SK-N-SH treated with all-trans-retinoic acid at 6 μM for 48 hours (cell line): Measurements from ENCODE around the gene HADH.

Experiments used
- ARNTL ChIP-seq: fragments of 450-650 bp; formaldehyde crosslinking; IDR thresholded peaks from 2 replicates; pipeline ENCODE4 v1.5.0; 2020; ENCODE audit warnings: low read depth, mild to moderate bottlenecking, moderate library complexity, borderline replicate concordance
- CSDC2 ChIP-seq: fragments of 250-450 bp; sonication (Bioruptor Pico); IDR thresholded peaks from 2 replicates; pipeline ENCODE4 v1.5.0; 2020; ENCODE audit warnings: mild to moderate bottlenecking, moderate library complexity
- ESRRG ChIP-seq: fragments of 250-450 bp; sonication (Bioruptor Pico); IDR thresholded peaks from 2 replicates; pipeline ENCODE4 v1.6.1; 2021; ENCODE audit warnings: mild to moderate bottlenecking
- OSR1 ChIP-seq: fragments of 250-450 bp; sonication (Bioruptor Pico); IDR thresholded peaks from 2 replicates; pipeline ENCODE4 v1.8.0; 2022; ENCODE audit warnings: moderate library complexity, mild to moderate bottlenecking, inconsistent platforms
- PPARA ChIP-seq: fragments of 250-450 bp; sonication (Bioruptor Pico); IDR thresholded peaks from 2 replicates; pipeline ENCODE4 v1.5.0; 2020; ENCODE audit warnings: mild to moderate bottlenecking, borderline replicate concordance
- RARB ChIP-seq: fragments of 250-450 bp; sonication (Bioruptor Pico); IDR thresholded peaks from 2 replicates; pipeline ENCODE4 v1.8.0; 2021; ENCODE audit warnings: mild to moderate bottlenecking, moderate library complexity
- TOX ChIP-seq: fragments of 250-450 bp; sonication (Bioruptor Pico); IDR thresholded peaks from 2 replicates; pipeline ENCODE4 v1.8.0; 2021; ENCODE audit warnings: mild to moderate bottlenecking, moderate library complexity, borderline replicate concordance
- ZFP3 ChIP-seq: fragments of 250-450 bp; sonication (Bioruptor Pico); IDR thresholded peaks from 2 replicates; pipeline ENCODE4 v1.5.0; 2020; ENCODE audit warnings: mild to moderate bottlenecking, moderate library complexity
- ZFP30 ChIP-seq: fragments of 450-650 bp; formaldehyde crosslinking; IDR thresholded peaks from 2 replicates; pipeline ENCODE4 v1.5.0; 2022; ENCODE audit warnings: mild to moderate bottlenecking, moderate library complexity
- TF ChIP-seq, protein P1 (sequence below): fragments of 250-450 bp; sonication (Bioruptor Pico); IDR thresholded peaks from 2 replicates; pipeline ENCODE4 v1.8.0; 2021; ENCODE audit warnings: low read depth, mild to moderate bottlenecking, moderate library complexity, borderline replicate concordance
- TF ChIP-seq, protein P2 (sequence below): fragments of 250-450 bp; sonication (Bioruptor Pico); IDR thresholded peaks from 2 replicates; pipeline ENCODE4 v1.8.0; 2020; ENCODE audit warnings: mild to moderate bottlenecking, moderate library complexity, borderline replicate concordance
- TF ChIP-seq, protein P3 (sequence below): fragments of 250-450 bp; sonication (Bioruptor Pico); IDR thresholded peaks from 2 replicates; pipeline ENCODE4 v1.5.1; 2020; ENCODE audit warnings: low read depth, mild to moderate bottlenecking, moderate library complexity

DNA sequence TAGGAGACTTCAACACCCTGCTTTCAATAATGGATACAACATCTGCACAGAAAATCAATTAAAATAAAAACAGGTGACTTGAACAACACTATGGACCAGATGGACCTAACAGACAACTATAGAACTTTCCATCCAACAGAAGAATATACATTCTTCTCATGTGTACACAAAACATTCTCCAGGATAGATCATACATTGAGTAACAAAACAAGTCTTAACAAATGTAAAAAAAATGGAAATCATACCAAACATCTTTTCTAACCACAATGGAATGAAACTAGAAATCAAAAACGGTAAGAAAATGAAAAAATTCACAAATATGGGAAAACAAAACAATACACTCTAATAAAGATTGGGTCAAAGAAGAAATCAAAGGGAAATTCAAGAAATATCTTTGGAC is 33.7 kb upstream of the HADH start:
- TF ChIP-seq, protein P1, sequence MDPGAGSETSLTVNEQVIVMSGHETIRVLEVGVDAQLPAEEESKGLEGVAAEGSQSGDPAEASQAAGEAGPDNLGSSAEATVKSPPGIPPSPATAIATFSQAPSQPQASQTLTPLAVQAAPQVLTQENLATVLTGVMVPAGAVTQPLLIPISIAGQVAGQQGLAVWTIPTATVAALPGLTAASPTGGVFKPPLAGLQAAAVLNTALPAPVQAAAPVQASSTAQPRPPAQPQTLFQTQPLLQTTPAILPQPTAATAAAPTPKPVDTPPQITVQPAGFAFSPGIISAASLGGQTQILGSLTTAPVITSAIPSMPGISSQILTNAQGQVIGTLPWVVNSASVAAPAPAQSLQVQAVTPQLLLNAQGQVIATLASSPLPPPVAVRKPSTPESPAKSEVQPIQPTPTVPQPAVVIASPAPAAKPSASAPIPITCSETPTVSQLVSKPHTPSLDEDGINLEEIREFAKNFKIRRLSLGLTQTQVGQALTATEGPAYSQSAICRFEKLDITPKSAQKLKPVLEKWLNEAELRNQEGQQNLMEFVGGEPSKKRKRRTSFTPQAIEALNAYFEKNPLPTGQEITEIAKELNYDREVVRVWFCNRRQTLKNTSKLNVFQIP (CRISPR knock-in tag) = no peak
- no peak for TF ChIP-seq ZFP30 (CRISPR knock-in tag)
- no peak for TF ChIP-seq ZFP3 (CRISPR knock-in tag)
- no peak for TF ChIP-seq TOX (CRISPR knock-in tag)
- no peak for TF ChIP-seq ARNTL
- TF ChIP-seq RARB (CRISPR knock-in tag) = no peak
- TF ChIP-seq, protein P2, sequence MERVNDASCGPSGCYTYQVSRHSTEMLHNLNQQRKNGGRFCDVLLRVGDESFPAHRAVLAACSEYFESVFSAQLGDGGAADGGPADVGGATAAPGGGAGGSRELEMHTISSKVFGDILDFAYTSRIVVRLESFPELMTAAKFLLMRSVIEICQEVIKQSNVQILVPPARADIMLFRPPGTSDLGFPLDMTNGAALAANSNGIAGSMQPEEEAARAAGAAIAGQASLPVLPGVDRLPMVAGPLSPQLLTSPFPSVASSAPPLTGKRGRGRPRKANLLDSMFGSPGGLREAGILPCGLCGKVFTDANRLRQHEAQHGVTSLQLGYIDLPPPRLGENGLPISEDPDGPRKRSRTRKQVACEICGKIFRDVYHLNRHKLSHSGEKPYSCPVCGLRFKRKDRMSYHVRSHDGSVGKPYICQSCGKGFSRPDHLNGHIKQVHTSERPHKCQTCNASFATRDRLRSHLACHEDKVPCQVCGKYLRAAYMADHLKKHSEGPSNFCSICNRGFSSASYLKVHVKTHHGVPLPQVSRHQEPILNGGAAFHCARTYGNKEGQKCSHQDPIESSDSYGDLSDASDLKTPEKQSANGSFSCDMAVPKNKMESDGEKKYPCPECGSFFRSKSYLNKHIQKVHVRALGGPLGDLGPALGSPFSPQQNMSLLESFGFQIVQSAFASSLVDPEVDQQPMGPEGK (CRISPR knock-in tag) = no peak
- no peak for TF ChIP-seq OSR1 (CRISPR knock-in tag)
- TF ChIP-seq ESRRG (CRISPR knock-in tag) = no peak
- TF ChIP-seq, protein P3, sequence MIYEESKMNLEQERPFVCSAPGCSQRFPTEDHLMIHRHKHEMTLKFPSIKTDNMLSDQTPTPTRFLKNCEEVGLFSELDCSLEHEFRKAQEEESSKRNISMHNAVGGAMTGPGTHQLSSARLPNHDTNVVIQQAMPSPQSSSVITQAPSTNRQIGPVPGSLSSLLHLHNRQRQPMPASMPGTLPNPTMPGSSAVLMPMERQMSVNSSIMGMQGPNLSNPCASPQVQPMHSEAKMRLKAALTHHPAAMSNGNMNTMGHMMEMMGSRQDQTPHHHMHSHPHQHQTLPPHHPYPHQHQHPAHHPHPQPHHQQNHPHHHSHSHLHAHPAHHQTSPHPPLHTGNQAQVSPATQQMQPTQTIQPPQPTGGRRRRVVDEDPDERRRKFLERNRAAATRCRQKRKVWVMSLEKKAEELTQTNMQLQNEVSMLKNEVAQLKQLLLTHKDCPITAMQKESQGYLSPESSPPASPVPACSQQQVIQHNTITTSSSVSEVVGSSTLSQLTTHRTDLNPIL (CRISPR knock-in tag) = no peak
- no peak for TF ChIP-seq CSDC2 (CRISPR knock-in tag)
- TF ChIP-seq PPARA (CRISPR knock-in tag) = no peak
